GM12878 (cell line): ENCODE data around the gene VGLL2.

Source experiments
- HDGF ChIP-seq: fragments of 450-650 bp; IDR thresholded peaks from 2 replicates; pipeline ENCODE4 v1.6.1; 2016; ENCODE audit warnings: antibody characterized with exemption
- MXI1 ChIP-seq: fragments of 150-350 bp; IDR thresholded peaks from 2 replicates; pipeline ENCODE4 v1.6.1; 2011; ENCODE audit warnings: low read depth, mild to moderate bottlenecking, inconsistent platforms, low read length, improper control_type of control experiment
- NFYA ChIP-seq: IDR thresholded peaks from 2 replicates; pipeline ENCODE4 v1.6.1; 2011; ENCODE audit warnings: low read depth, mild to moderate bottlenecking, low read length, improper control_type of control experiment, borderline replicate concordance
- POLR2A ChIP-seq: IDR thresholded peaks from 2 replicates; pipeline ENCODE4 v1.6.1; 2011; ENCODE audit warnings: low read depth, mild to moderate bottlenecking, low read length
- PRDM15 ChIP-seq: fragments of 450-650 bp; formaldehyde crosslinking; IDR thresholded peaks from 2 replicates; pipeline ENCODE4 v1.4.0; 2020; ENCODE audit warnings: mild to moderate bottlenecking, moderate library complexity
- RELB ChIP-seq: fragments of 450-650 bp; IDR thresholded peaks from 2 replicates; pipeline ENCODE4 v1.6.1; 2017; ENCODE audit warnings: low read depth, mild to moderate bottlenecking, moderate library complexity
- SMAD1 ChIP-seq: fragments of 450-650 bp; IDR thresholded peaks from 2 replicates; pipeline ENCODE4 v1.6.1; 2018; ENCODE audit warnings: mild to moderate bottlenecking, low read depth; ENCODE audit not compliant: partially characterized antibody
- TBL1XR1 ChIP-seq: IDR thresholded peaks from 2 replicates; pipeline ENCODE4 v1.6.1; 2012; ENCODE audit warnings: low read depth, low read length, improper control_type of control experiment
- ZBTB33 ChIP-seq: fragments of 450-650 bp; IDR thresholded peaks from 2 replicates; pipeline ENCODE4 v1.6.1; 2017; ENCODE audit warnings: mild to moderate bottlenecking
- TF ChIP-seq, protein P1 (sequence below), 3 experiments: IDR thresholded peaks in 2 of 3; conservative IDR thresholded peaks in 1 of 3; 2 replicates each; pipeline ENCODE4 v1.5.1; 2011; ENCODE audit warnings: low read depth in 3 of 3, low read length in 3 of 3, mild to moderate bottlenecking in 3 of 3, control low read depth in 2 of 3, moderate library complexity in 2 of 3, inconsistent platforms in 1 of 3, mixed read lengths in 1 of 3; ENCODE audit not compliant: control insufficient read depth in 2 of 3, insufficient read depth in 1 of 3; ENCODE audit errors: extremely low read depth in 1 of 3
- TF ChIP-seq, protein P2 (sequence below): IDR thresholded peaks from 2 replicates; pipeline ENCODE4 v1.6.1; 2011; ENCODE audit warnings: borderline replicate concordance, low read depth, mild to moderate bottlenecking, moderate library complexity, mixed read lengths, low read length; ENCODE audit not compliant: insufficient read depth; ENCODE audit errors: extremely low read length
- TF ChIP-seq, protein P3 (sequence below): IDR thresholded peaks from 2 replicates; pipeline ENCODE4 v1.6.1; 2012; ENCODE audit warnings: improper control_type of control experiment, low read depth, low read length; ENCODE audit not compliant: insufficient replicate concordance

GRCh38 chr6:117226778-117227177 lies 38.6 kb upstream of the VGLL2 start:
- TF ChIP-seq, protein P1, sequence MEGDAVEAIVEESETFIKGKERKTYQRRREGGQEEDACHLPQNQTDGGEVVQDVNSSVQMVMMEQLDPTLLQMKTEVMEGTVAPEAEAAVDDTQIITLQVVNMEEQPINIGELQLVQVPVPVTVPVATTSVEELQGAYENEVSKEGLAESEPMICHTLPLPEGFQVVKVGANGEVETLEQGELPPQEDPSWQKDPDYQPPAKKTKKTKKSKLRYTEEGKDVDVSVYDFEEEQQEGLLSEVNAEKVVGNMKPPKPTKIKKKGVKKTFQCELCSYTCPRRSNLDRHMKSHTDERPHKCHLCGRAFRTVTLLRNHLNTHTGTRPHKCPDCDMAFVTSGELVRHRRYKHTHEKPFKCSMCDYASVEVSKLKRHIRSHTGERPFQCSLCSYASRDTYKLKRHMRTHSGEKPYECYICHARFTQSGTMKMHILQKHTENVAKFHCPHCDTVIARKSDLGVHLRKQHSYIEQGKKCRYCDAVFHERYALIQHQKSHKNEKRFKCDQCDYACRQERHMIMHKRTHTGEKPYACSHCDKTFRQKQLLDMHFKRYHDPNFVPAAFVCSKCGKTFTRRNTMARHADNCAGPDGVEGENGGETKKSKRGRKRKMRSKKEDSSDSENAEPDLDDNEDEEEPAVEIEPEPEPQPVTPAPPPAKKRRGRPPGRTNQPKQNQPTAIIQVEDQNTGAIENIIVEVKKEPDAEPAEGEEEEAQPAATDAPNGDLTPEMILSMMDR (IDR thresholded peaks at IDR 0.05 in 2 of 3, conservative IDR thresholded peaks at IDR 0.05 in 1 of 3; ENCODE audit: control insufficient read depth in 2 of 3, extremely low read depth in 1 of 3, insufficient read depth in 1 of 3, low read depth in 3 of 3, low read length in 3 of 3), result no peak
- TF ChIP-seq SMAD1 (no peak), RELB (no peak), PRDM15 (CRISPR knock-in tag) (no peak), TBL1XR1 (no peak), POLR2A (no peak), MXI1 (no peak), HDGF (no peak), NFYA (no peak), ZBTB33 (no peak)
- TF ChIP-seq, protein P2, sequence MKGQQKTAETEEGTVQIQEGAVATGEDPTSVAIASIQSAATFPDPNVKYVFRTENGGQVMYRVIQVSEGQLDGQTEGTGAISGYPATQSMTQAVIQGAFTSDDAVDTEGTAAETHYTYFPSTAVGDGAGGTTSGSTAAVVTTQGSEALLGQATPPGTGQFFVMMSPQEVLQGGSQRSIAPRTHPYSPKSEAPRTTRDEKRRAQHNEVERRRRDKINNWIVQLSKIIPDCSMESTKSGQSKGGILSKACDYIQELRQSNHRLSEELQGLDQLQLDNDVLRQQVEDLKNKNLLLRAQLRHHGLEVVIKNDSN, result no peak
- TF ChIP-seq, protein P3, sequence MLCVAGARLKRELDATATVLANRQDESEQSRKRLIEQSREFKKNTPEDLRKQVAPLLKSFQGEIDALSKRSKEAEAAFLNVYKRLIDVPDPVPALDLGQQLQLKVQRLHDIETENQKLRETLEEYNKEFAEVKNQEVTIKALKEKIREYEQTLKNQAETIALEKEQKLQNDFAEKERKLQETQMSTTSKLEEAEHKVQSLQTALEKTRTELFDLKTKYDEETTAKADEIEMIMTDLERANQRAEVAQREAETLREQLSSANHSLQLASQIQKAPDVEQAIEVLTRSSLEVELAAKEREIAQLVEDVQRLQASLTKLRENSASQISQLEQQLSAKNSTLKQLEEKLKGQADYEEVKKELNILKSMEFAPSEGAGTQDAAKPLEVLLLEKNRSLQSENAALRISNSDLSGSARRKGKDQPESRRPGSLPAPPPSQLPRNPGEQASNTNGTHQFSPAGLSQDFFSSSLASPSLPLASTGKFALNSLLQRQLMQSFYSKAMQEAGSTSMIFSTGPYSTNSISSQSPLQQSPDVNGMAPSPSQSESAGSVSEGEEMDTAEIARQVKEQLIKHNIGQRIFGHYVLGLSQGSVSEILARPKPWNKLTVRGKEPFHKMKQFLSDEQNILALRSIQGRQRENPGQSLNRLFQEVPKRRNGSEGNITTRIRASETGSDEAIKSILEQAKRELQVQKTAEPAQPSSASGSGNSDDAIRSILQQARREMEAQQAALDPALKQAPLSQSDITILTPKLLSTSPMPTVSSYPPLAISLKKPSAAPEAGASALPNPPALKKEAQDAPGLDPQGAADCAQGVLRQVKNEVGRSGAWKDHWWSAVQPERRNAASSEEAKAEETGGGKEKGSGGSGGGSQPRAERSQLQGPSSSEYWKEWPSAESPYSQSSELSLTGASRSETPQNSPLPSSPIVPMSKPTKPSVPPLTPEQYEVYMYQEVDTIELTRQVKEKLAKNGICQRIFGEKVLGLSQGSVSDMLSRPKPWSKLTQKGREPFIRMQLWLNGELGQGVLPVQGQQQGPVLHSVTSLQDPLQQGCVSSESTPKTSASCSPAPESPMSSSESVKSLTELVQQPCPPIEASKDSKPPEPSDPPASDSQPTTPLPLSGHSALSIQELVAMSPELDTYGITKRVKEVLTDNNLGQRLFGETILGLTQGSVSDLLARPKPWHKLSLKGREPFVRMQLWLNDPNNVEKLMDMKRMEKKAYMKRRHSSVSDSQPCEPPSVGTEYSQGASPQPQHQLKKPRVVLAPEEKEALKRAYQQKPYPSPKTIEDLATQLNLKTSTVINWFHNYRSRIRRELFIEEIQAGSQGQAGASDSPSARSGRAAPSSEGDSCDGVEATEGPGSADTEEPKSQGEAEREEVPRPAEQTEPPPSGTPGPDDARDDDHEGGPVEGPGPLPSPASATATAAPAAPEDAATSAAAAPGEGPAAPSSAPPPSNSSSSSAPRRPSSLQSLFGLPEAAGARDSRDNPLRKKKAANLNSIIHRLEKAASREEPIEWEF, result no peak
